ENCODE results near the gene TUBA3D.
"Not testable (repeated sequence)": the region's sequence is repeated elsewhere in the genome, so short reads cannot be mapped to it uniquely, and the experiment has no call there.

The TUBA3D gene

DNA sequence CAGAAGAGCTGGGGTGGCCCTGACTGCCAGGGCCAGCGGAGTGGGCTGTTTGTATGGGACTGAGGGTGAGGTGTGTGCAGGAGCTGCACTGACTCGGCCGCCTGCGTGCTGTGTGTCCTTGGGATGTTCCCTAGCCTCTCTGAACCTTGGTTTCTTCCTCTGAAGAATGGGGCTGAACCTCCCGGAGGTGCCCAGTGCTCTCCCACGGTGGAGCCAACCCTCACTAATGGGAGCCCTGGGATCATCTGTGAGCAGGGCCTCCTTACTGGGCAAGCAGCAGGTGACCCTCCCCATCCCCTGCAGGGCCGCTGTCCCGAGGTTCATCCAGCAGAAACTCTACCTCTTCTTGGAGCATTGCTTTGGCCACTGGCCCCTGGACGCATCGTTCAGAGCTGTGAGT lies 40.1 kb downstream of the TUBA3D start:
- TF ChIP-seq, protein P1, sequence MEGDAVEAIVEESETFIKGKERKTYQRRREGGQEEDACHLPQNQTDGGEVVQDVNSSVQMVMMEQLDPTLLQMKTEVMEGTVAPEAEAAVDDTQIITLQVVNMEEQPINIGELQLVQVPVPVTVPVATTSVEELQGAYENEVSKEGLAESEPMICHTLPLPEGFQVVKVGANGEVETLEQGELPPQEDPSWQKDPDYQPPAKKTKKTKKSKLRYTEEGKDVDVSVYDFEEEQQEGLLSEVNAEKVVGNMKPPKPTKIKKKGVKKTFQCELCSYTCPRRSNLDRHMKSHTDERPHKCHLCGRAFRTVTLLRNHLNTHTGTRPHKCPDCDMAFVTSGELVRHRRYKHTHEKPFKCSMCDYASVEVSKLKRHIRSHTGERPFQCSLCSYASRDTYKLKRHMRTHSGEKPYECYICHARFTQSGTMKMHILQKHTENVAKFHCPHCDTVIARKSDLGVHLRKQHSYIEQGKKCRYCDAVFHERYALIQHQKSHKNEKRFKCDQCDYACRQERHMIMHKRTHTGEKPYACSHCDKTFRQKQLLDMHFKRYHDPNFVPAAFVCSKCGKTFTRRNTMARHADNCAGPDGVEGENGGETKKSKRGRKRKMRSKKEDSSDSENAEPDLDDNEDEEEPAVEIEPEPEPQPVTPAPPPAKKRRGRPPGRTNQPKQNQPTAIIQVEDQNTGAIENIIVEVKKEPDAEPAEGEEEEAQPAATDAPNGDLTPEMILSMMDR (IDR thresholded peaks at IDR 0.05; ENCODE audit: low read depth, low read length, poor library complexity, severe bottlenecking) = no peak
- no peak for TF ChIP-seq EZH2phosphoT487 (IDR thresholded peaks at IDR 0.05; ENCODE audit: borderline replicate concordance, low read length)

DNA sequence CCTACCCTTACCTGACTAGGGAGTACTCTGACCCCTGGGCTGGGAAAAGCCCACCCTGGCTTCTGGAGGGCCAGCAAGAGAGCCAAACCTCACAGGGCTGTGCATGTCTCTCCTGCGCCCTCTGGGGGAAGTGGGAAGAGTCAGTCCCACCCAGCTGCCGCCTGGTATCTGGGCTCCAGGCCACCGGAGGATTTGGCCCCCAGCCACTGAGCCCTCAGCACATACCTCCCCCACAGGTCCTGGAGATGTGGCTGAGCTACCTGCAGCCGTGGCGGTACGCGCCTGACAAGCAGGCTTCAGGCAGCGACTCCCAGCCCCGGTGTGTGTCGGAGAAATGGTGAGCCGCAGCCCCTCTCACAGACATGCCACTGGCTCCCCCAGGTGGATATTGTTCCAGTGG lies 40.7 kb downstream of the TUBA3D start:
- H3K9me3 ChIP-seq (ENCODE audit: control insufficient read depth, insufficient read depth, low read length); H3K4me3 ChIP-seq (ENCODE audit: low read length); H3K27me3 ChIP-seq (ENCODE audit: control insufficient read depth, low read length); H4K20me1 ChIP-seq (ENCODE audit: control insufficient read depth, insufficient read depth, low read depth, low read length); H3K27ac ChIP-seq (ENCODE audit: low read depth, low read length); H3K4me2 ChIP-seq (ENCODE audit: low read length); H3K79me2 ChIP-seq (ENCODE audit: control insufficient read depth, low read length); H3F3A ChIP-seq (ENCODE audit: control insufficient read depth, insufficient read depth); H3K9me2 ChIP-seq (replicated peaks; ENCODE audit: control insufficient read depth, low read length); H3K4me1 ChIP-seq (ENCODE audit: control insufficient read depth, low read length): not testable (repeated sequence)
- TF ChIP-seq, protein P1 (IDR thresholded peaks at IDR 0.05; ENCODE audit: low read depth, low read length, poor library complexity, severe bottlenecking) = peak; percentile 40
- peaks cover 36% of the 10 kb centered on the region for H3K36me3 ChIP-seq (ENCODE audit: control insufficient read depth, low read length)

More for the DNA sequence above, 40.1 kb downstream of the TUBA3D start:
- no peaks in the 10 kb centered on the region for H3K9me3 ChIP-seq (ENCODE audit: control insufficient read depth, insufficient read depth, low read length)
- H3K4me1 ChIP-seq (ENCODE audit: control insufficient read depth, low read length) = peaks cover 7% of the 10 kb centered on the region
- H3F3A ChIP-seq (ENCODE audit: control insufficient read depth, insufficient read depth) = no peaks in the 10 kb centered on the region
- peaks cover 34% of the 10 kb centered on the region; the same call in 1 of the 2 replicates for H3K36me3 ChIP-seq (ENCODE audit: control insufficient read depth, low read length)
- H3K79me2 ChIP-seq (ENCODE audit: control insufficient read depth, low read length) = no peaks in the 10 kb centered on the region
- no peaks in the 10 kb centered on the region for H3K9me2 ChIP-seq (replicated peaks; ENCODE audit: control insufficient read depth, low read length)
- H3K27me3 ChIP-seq (ENCODE audit: control insufficient read depth, low read length) = no peaks in the 10 kb centered on the region
- no peak overlapping the region for H3K4me2 ChIP-seq (ENCODE audit: low read length)
- no peak overlapping the region for H3K4me3 ChIP-seq (ENCODE audit: low read length)
- no peak overlapping the region for H3K27ac ChIP-seq (ENCODE audit: low read depth, low read length)
- H4K20me1 ChIP-seq (ENCODE audit: control insufficient read depth, insufficient read depth, low read depth, low read length) = no peaks in the 10 kb centered on the region

DNA sequence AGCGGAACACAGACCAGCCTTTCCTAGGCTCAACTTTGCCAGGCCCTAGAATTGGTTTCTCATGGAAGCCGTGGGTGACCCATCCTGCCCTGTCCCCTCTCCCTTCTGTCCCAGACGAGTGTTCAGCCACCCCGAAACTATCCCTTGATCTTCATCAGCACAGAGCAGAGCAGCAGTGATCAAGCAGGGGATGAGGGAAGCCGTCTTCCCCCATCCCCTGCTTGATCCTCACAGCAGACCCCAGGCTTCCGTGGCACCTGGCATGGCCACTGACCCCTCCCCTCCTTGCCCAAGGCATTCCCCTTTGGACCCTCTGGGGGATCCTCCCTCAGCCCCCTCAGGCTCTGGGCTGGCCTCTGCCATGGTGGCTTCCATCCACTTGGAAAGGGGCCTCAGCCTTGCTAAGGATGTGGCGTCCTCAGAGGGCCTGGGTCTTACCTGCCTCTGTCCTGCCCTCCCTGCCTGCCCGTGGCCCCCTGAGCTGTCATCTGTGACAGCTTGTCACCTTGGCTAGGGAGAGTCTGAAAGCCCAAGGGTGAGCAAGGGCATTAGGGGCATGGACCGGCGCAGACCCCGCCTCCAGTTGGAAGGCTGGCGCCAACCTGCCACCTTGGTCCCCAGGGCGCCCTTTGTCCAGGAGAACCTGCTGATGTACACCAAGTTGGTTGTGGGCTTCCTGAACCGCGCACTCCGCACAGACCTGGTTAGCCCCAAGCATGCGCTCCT lies 41.4 kb downstream of the TUBA3D start:
- Histone ChIP-seq H4K20me1 (ENCODE audit: control insufficient read depth, insufficient read depth, low read depth, low read length) (no peaks in the 10 kb centered on the region), H3K4me2 (ENCODE audit: low read length) (no peak overlapping the region), H3K36me3 (ENCODE audit: control insufficient read depth, low read length) (peaks cover 39% of the 10 kb centered on the region), H3K4me1 (ENCODE audit: control insufficient read depth, low read length) (peaks cover 7% of the 10 kb centered on the region), H3K4me3 (ENCODE audit: low read length) (no peak overlapping the region), H3F3A (ENCODE audit: control insufficient read depth, insufficient read depth) (no peaks in the 10 kb centered on the region), H3K9me2 (replicated peaks; ENCODE audit: control insufficient read depth, low read length) (no peaks in the 10 kb centered on the region), H3K27me3 (ENCODE audit: control insufficient read depth, low read length) (no peaks in the 10 kb centered on the region), H3K9me3 (ENCODE audit: control insufficient read depth, insufficient read depth, low read length) (no peaks in the 10 kb centered on the region), H3K27ac (ENCODE audit: low read depth, low read length) (no peak overlapping the region), H3K79me2 (ENCODE audit: control insufficient read depth, low read length) (no peaks in the 10 kb centered on the region)
- TF ChIP-seq, protein P1 (IDR thresholded peaks at IDR 0.05; ENCODE audit: low read depth, low read length, poor library complexity, severe bottlenecking) = no peak
- no peak for TF ChIP-seq EZH2phosphoT487 (IDR thresholded peaks at IDR 0.05; ENCODE audit: borderline replicate concordance, low read length)

DNA sequence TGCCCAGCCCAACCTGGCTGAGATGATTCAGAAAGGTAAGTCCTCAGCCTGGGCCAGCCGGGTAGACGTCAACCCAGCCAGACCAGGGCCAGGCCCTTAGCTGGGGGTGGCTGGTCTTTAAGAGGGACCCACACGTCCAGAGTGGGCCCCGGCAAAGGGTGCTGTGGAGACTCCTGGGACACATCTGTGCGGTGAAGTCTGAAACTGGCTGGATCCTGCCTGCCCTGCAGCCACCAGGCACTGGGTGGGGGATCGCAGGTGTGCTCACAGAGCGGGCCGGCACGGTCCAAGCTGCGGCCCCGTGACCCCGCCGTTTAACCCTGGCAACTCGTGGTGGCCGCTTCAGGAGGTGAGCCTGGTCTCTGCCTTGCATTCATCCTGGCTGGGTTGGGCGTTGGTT lies 41.9 kb downstream of the TUBA3D start:
- H4K20me1 ChIP-seq (ENCODE audit: control insufficient read depth, insufficient read depth, low read depth, low read length); H3K9me2 ChIP-seq (replicated peaks; ENCODE audit: control insufficient read depth, low read length); H3K27ac ChIP-seq (ENCODE audit: low read depth, low read length); H3K27me3 ChIP-seq (ENCODE audit: control insufficient read depth, low read length); H3K4me1 ChIP-seq (ENCODE audit: control insufficient read depth, low read length); H3K4me2 ChIP-seq (ENCODE audit: low read length); H3K4me3 ChIP-seq (ENCODE audit: low read length); H3K79me2 ChIP-seq (ENCODE audit: control insufficient read depth, low read length); H3F3A ChIP-seq (ENCODE audit: control insufficient read depth, insufficient read depth); H3K9me3 ChIP-seq (ENCODE audit: control insufficient read depth, insufficient read depth, low read length): not testable (repeated sequence)
- H3K36me3 ChIP-seq (ENCODE audit: control insufficient read depth, low read length) = peaks cover 34% of the 10 kb centered on the region

DNA sequence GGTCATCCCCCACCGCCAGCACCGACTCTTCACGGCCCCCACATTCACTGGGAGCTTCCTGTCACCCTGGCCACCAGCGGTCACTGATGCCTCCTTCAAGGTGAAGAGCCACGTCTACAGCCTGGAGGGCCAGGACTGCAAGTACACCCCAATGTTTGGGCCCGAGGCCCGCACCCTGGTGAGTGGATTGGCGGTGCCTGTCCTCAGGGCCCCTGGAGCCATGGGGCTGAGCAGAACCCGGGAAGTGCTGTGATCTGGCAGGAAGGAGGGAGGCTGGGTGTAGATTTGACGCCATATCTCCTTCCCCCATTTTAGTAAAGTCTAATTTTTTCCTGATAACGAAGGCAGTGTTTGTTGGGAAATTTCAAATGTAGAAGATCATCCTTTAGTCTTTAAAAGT lies 42.6 kb downstream of the TUBA3D start:
- H3K4me2 ChIP-seq (ENCODE audit: low read length); H3F3A ChIP-seq (ENCODE audit: control insufficient read depth, insufficient read depth); H4K20me1 ChIP-seq (ENCODE audit: control insufficient read depth, insufficient read depth, low read depth, low read length); H3K9me3 ChIP-seq (ENCODE audit: control insufficient read depth, insufficient read depth, low read length); H3K27ac ChIP-seq (ENCODE audit: low read depth, low read length); H3K9me2 ChIP-seq (replicated peaks; ENCODE audit: control insufficient read depth, low read length); H3K4me1 ChIP-seq (ENCODE audit: control insufficient read depth, low read length); H3K4me3 ChIP-seq (ENCODE audit: low read length); H3K27me3 ChIP-seq (ENCODE audit: control insufficient read depth, low read length); H3K79me2 ChIP-seq (ENCODE audit: control insufficient read depth, low read length): not testable (repeated sequence)
- H3K36me3 ChIP-seq (ENCODE audit: control insufficient read depth, low read length) = peaks cover 32% of the 10 kb centered on the region

Measured in DOHH2 (cell line).